HepG2 (cell line): ENCODE data around the gene SLX9. TPM values are rescaled to one million over a fixed set of nuclear protein-coding genes. Genes with fewer than 3 reads are reported as not detected.
A peak's percentile ranks its signal among the peaks of the same experiment; 100 is the strongest.

Experiments used
- ATAC-seq: fragments of 200-7000 bp; cut with Tn5 transposase; 3 replicates; pipeline ENCODE4 v1.9.1; 2020; ENCODE audit warnings: mild to moderate bottlenecking, moderate library complexity
- BruUV-seq: library from RNA; stranded (reverse); fragments of 400-500 nt; replicated peaks from 2 replicates; lab custom pipeline; 2021; lab: Mats Ljungman, UMichigan
- CTCF ChIA-PET: fragments of 300-600 bp; formaldehyde crosslinking; extraction: SDS; loops from one replicate; lab custom pipeline; 2021; ENCODE audit warnings: low total read pairs, inconsistent platforms, low intra/inter-chr PET ratio; lab: Yijun Ruan, JAX
- POLR2A ChIA-PET: fragments of 350-600 bp; sonication (Branson Sonifier 250); formaldehyde crosslinking; loops from one replicate; lab custom pipeline; 2020; ENCODE audit warnings: antibody characterized with exemption, inconsistent platforms; lab: Yijun Ruan, JAX
- DNase-seq: peaks from one replicate; pipeline ENCODE4 v3.0.0-alpha.2; 2015; ENCODE audit warnings: low spot score
- FAIRE-seq: peaks from 3 replicates; lab custom pipeline; 2011; peaks lifted over from hg19 to GRCh38; lab: Jason Lieb, UNC
- H2AFZ ChIP-seq: one replicate; pipeline ENCODE4 v1.6.1; 2011; ENCODE audit warnings: low read length, inconsistent platforms
- H3K27ac ChIP-seq: fragments of 300-600 bp; 3 replicates; pipeline ENCODE4 v1.8.0; 2011; ENCODE audit warnings: mixed run types, mild to moderate bottlenecking, mixed read lengths, low read length, inconsistent platforms; ENCODE audit not compliant: insufficient read depth; ENCODE audit errors: extremely low read length
- H3K27me3 ChIP-seq, 2 experiments: fragments of 200-600 bp in 1 of 2; 2 replicates in 1 of 2; 3 replicates in 1 of 2; pipeline versions ENCODE4 v1.6.0 to v1.8.0; 2011; ENCODE audit warnings: low read length in 2 of 2, mild to moderate bottlenecking in 2 of 2, moderate library complexity in 2 of 2, inconsistent platforms in 1 of 2; ENCODE audit not compliant: insufficient read depth in 2 of 2, control insufficient read depth in 1 of 2
- H3K36me3 ChIP-seq, 2 experiments: fragments of 200-600 bp in 1 of 2; replicated peaks in 1 of 2; 2 replicates in 1 of 2; 3 replicates in 1 of 2; pipeline versions ENCODE4 v1.5.1 to v1.8.0; 2011; ENCODE audit warnings: low read length in 2 of 2, inconsistent platforms in 1 of 2; ENCODE audit not compliant: insufficient read depth in 2 of 2, control insufficient read depth in 1 of 2
- H3K4me1 ChIP-seq: 2 replicates; pipeline ENCODE4 v1.5.1; 2012; ENCODE audit warnings: low read length, inconsistent platforms; ENCODE audit not compliant: insufficient read depth
- H3K4me2 ChIP-seq: 2 replicates; pipeline ENCODE4 v1.6.0; 2011; ENCODE audit warnings: low read depth, low read length, inconsistent platforms
- H3K4me3 ChIP-seq, 3 experiments: fragments of 200-600 bp in 1 of 3; sonication (generic), shearing (Covaris generic) in 1 of 3; replicated peaks in 1 of 3; 2 replicates each; pipeline ENCODE4 v1.5.1; 2011 to 2016; ENCODE audit warnings: low read length in 3 of 3, inconsistent platforms in 2 of 3, low read depth in 2 of 3, mild to moderate bottlenecking in 2 of 3, control low read depth in 1 of 3, mixed read lengths in 1 of 3; ENCODE audit not compliant: insufficient read depth in 1 of 3
- H3K79me2 ChIP-seq: one replicate; pipeline ENCODE4 v1.6.1; 2011; ENCODE audit warnings: low read length, inconsistent platforms; ENCODE audit not compliant: insufficient read depth
- H3K9ac ChIP-seq: 2 replicates; pipeline ENCODE4 v1.6.0; 2011; ENCODE audit warnings: mild to moderate bottlenecking, low read depth, low read length, inconsistent platforms; ENCODE audit not compliant: insufficient read depth
- H3K9me3 ChIP-seq: 2 replicates; pipeline ENCODE4 v1.5.1; 2012; ENCODE audit warnings: mild to moderate bottlenecking, low read length
- H4K20me1 ChIP-seq: 2 replicates; pipeline ENCODE4 v1.6.0; 2011; ENCODE audit warnings: inconsistent platforms, mild to moderate bottlenecking, low read length, moderate library complexity; ENCODE audit not compliant: insufficient read depth
- ERF ChIP-seq: IDR thresholded peaks from 2 replicates; pipeline ENCODE4 v1.6.1; 2018; ENCODE audit warnings: missing biosample characterization, missing genetic modification reagents
- MNT ChIP-seq: fragments of 450-650 bp; IDR thresholded peaks from 2 replicates; pipeline ENCODE4 v1.6.1; 2016
- ZBTB33 ChIP-seq: sonication (generic); formaldehyde crosslinking; IDR thresholded peaks from 2 replicates; pipeline ENCODE4 v1.4.0; 2020; ENCODE audit warnings: missing genetic modification reagents
- ZBTB8A ChIP-seq: sonication (generic); formaldehyde crosslinking; IDR thresholded peaks from 2 replicates; pipeline ENCODE4 v1.4.0; 2020; ENCODE audit warnings: mild to moderate bottlenecking, low read depth, missing genetic modification reagents, borderline replicate concordance
- WGBS: methylation state at CpG from one replicate; pipeline ENCODE4 v1.1.6; 2017; ENCODE audit warnings: low lambda C conversion rate; 5-methylcytosine and 5-hydroxymethylcytosine counted together
- in situ Hi-C: cut with HindIII; loops from 2 replicates; pipeline ENCODE4 v1.10.0; 2017; ENCODE audit warnings: low pct_unique_long_range_greater_than_20kb; ENCODE audit not compliant: extremely low pct_ligation_motif_present
- intact Hi-C: fragments of 100-400 bp; cut with micrococcal nuclease; formaldehyde crosslinking; loops from one replicate; pipeline ENCODE4 v1.10.0; 2022; ENCODE audit not compliant: unreplicated experiment
- polyA plus RNA-seq, 8 experiments: library from polyadenylated mRNA; depleted of rRNA in 3 of 8; stranded (reverse) in 7 of 8; unstranded in 1 of 8; fragments of >200 nt; fragmentation: Illumina TruSeq in 4 of 8; extraction: Trizol in 4 of 8; gene quantifications; 2 replicates each; pipeline versions ENCODE4 v1.2.1 to v1.2.3, GENCODE V29; 2011 to 2016; ENCODE audit warnings: low read depth in 4 of 8, missing spikeins in 1 of 8, mixed read lengths in 1 of 8; ENCODE audit not compliant: insufficient read depth in 1 of 8
- total RNA-seq, 5 experiments: library from RNA; depleted of rRNA; stranded (reverse); fragments of >200 nt; fragmentation: Illumina TruSeq; extraction: Trizol; gene quantifications; 2 replicates each; pipeline ENCODE4 v1.2.3, GENCODE V29; 2016; ENCODE audit warnings: low read depth in 1 of 5

Gene SLX9
- total and polyA plus RNA-seq, 2 of the 13 experiments (the other 11 are each of a cell fraction or from before 2014, with no cell fraction given), result 21.0 to 47.1 TPM

GRCh38 chr21:44987886-44988606 lies 48.2 kb downstream of the SLX9 start:
- no peaks in the 10 kb centered on the region for H4K20me1 ChIP-seq
- FAIRE-seq, result no peak
- peaks cover 79% of the 10 kb centered on the region for H3K4me1 ChIP-seq
- ATAC-seq, result no peak
- H3K27me3 ChIP-seq, result peaks cover 14 to 57% of the 10 kb centered on the region in 2 experiments
- CTCF ChIA-PET, result no interaction called here
- TF ChIP-seq MNT, result peak; percentile 87
- TF ChIP-seq ERF, result no peak
- TF ChIP-seq ZBTB8A (CRISPR knock-in tag), result no peak
- TF ChIP-seq ZBTB33 (CRISPR knock-in tag), result 0 out of 2 replicates have a peak, but pooled peaks have one; percentile 20
- no peaks in the 10 kb centered on the region for H3K9me3 ChIP-seq
- in situ Hi-C loops (no loop called here), intact Hi-C loops (no loop called here)
- 78% methylated on average over 15 of the region's 37 CpGs for WGBS
- no peak overlapping the region for H3K9ac ChIP-seq
- H3K4me3 ChIP-seq, result peak overlapping the region in 1 of 3 experiments; percentile 10; a peak in 1 of 6 replicates
- no peaks in the 10 kb centered on the region for H3K79me2 ChIP-seq
- BruUV-seq, result no TSS peak
- no peaks in the 10 kb centered on the region for H3K36me3 ChIP-seq
- H2AFZ ChIP-seq, result no peak overlapping the region
- H3K27ac ChIP-seq, result no peak overlapping the region
- POLR2A ChIA-PET, result interaction anchor here (2.3 to 6.2 kb wide), 2 partner anchors 25 kb away, joined by 10 to 141 read pairs; no protein-coding TSS in a partner anchor
- H3K4me2 ChIP-seq, result no peak overlapping the region
- no peak for DNase-seq
